Measurements from ENCODE around the gene SRGAP3.

SRGAP3 gene

DNA sequence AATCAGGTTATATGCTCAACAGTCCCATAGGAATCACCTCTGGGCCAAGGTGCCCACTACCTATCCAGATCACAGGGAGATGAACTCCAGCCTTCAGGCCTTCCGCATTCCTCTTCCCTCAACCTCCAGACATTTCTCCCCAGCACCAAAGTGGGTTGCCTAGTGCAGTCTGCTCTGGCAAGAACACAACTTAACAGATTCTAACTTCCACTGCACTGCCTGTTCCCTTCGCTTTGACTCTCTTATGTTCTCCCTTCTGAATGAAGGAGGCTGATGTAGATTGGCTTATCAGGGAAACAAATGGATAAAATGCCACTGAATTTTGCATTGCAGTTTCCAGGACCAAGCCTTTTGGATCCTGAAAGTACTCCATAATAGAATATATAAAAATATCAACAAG, 106.3 kb downstream of the SRGAP3 start:
- Histone ChIP-seq H3K27ac (ENCODE audit: low read depth, low read length) (no peak overlapping the region), H3K9ac (ENCODE audit: low read length) (no peak overlapping the region), H3K4me1 (ENCODE audit: control insufficient read depth, insufficient read depth, low read length) (no peaks in the 10 kb centered on the region), H3K4me3 (ENCODE audit: low read depth, low read length) (no peak overlapping the region), H3K36me3 (ENCODE audit: control insufficient read depth, insufficient read depth, low read length) (no peaks in the 10 kb centered on the region), H3K9me3 (ENCODE audit: control insufficient read depth, insufficient read depth, low read depth, low read length) (peaks cover 12% of the 10 kb centered on the region), H3K27me3 (ENCODE audit: control insufficient read depth, insufficient read depth, low read length) (no peaks in the 10 kb centered on the region)

DNA sequence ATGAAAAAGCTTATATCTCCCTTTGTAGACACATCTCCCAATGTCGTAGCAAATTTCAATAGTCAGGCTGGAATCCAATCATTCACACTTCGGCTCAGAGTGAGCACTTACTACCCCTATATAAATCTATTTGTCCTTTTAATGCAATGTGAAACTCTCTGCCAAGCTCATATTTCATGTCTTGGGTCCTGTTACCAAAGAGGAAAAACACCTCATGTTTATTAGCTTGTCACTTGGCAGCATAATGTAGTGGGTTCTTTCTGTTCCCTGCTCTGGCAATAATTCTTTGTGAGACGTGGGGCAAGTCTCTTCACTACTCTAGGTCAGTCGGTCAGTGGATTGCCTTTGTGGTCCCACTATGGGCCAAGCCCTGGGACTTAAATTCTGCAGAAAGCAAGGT, 107.1 kb downstream of the SRGAP3 start:
- H3K27me3 ChIP-seq (ENCODE audit: control insufficient read depth, insufficient read depth, low read length) = no peaks in the 10 kb centered on the region
- no peak overlapping the region for H3K27ac ChIP-seq (ENCODE audit: low read depth, low read length)
- peaks cover 12% of the 10 kb centered on the region for H3K9me3 ChIP-seq (ENCODE audit: control insufficient read depth, insufficient read depth, low read depth, low read length)
- H3K4me3 ChIP-seq (ENCODE audit: low read depth, low read length) = no peak overlapping the region
- no peak overlapping the region for H3K9ac ChIP-seq (ENCODE audit: low read length)
- 0 out of 2 replicates have a peak, but pooled peaks cover 3% of the 10 kb centered on the region for H3K4me1 ChIP-seq (ENCODE audit: control insufficient read depth, insufficient read depth, low read length)
- H3K36me3 ChIP-seq (ENCODE audit: control insufficient read depth, insufficient read depth, low read length) = no peaks in the 10 kb centered on the region

DNA sequence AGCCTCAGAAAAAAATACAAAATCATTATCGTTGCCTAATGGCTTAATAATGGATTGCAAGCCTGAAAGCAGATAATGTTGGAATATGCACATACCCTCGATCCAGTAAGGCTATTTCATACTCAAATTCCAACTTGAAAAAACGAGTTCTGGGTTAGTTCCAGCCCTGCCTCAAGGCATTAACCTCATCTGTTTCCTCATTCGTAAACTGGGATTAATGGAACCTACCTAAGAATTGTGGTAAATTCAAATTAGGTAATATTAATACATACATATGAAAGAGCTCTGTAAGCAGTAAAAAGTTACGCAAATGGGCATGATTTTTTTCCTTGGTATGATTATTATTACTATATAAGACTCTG, 107.5 kb downstream of the SRGAP3 start:
- no peak overlapping the region for H3K4me3 ChIP-seq (ENCODE audit: low read depth, low read length)
- H3K36me3 ChIP-seq (ENCODE audit: control insufficient read depth, insufficient read depth, low read length) = no peaks in the 10 kb centered on the region
- H3K4me1 ChIP-seq (ENCODE audit: control insufficient read depth, insufficient read depth, low read length) = 0 out of 2 replicates have a peak, but pooled peaks cover 3% of the 10 kb centered on the region
- no peak overlapping the region for H3K27ac ChIP-seq (ENCODE audit: low read depth, low read length)
- H3K9ac ChIP-seq (ENCODE audit: low read length) = no peak overlapping the region
- peaks cover 12% of the 10 kb centered on the region for H3K9me3 ChIP-seq (ENCODE audit: control insufficient read depth, insufficient read depth, low read depth, low read length)
- H3K27me3 ChIP-seq (ENCODE audit: control insufficient read depth, insufficient read depth, low read length) = peaks cover 4% of the 10 kb centered on the region

DNA sequence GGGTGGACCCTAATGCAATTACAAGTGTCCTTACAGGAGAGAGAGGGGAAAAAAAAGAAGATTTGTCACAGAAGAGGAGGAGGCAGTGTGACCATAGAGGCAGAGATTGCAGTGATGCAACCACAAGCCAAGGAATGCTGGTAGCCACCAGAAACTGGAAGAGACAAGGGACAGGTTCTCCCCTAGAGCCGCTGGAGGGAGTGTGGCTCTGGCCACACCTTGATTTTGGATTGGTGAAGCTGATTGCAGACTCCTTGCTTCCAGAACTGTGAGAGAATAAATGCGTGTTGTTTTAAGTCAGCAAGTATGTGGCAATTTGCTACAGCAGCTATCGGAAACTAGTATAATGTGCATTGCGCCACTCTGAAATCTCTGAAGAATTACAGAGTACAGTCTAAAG, 110.1 kb downstream of the SRGAP3 start:
- Histone ChIP-seq H3K9ac (ENCODE audit: low read length) (no peak overlapping the region), H3K9me3 (ENCODE audit: control insufficient read depth, insufficient read depth, low read depth, low read length) (peaks cover 11% of the 10 kb centered on the region), H3K27ac (ENCODE audit: low read depth, low read length) (no peak overlapping the region), H3K4me1 (ENCODE audit: control insufficient read depth, insufficient read depth, low read length) (peaks cover 6% of the 10 kb centered on the region; the same call in 1 of the 2 replicates), H3K4me3 (ENCODE audit: low read depth, low read length) (no peak overlapping the region), H3K36me3 (ENCODE audit: control insufficient read depth, insufficient read depth, low read length) (no peaks in the 10 kb centered on the region), H3K27me3 (ENCODE audit: control insufficient read depth, insufficient read depth, low read length) (peaks cover 24% of the 10 kb centered on the region)

DNA sequence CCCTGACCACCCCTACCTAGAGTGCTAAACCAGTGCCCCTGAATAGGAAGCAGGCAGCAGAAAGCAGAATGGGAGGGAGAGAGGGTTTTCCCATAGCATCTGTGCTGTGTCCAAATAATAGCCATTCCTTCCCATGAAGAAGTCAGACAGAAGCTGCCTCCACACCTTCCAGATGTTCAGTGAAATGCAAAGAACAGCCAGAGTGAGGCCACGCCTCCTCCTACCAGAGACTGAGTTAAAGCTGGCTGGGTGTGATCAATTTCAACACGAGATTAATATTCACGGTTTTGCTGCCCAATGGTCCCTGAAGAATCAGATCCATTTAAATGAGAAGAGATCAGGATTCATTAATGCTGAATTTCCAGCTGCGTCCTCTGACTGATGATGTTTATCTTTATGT, 111.8 kb downstream of the SRGAP3 start:
- Histone ChIP-seq H3K27ac (ENCODE audit: low read depth, low read length) (no peak overlapping the region), H3K36me3 (ENCODE audit: control insufficient read depth, insufficient read depth, low read length) (no peaks in the 10 kb centered on the region), H3K27me3 (ENCODE audit: control insufficient read depth, insufficient read depth, low read length) (peaks cover 27% of the 10 kb centered on the region), H3K4me1 (ENCODE audit: control insufficient read depth, insufficient read depth, low read length) (peaks cover 6% of the 10 kb centered on the region; the same call in 1 of the 2 replicates), H3K4me3 (ENCODE audit: low read depth, low read length) (no peak overlapping the region), H3K9ac (ENCODE audit: low read length) (no peak overlapping the region), H3K9me3 (ENCODE audit: control insufficient read depth, insufficient read depth, low read depth, low read length) (peaks cover 8% of the 10 kb centered on the region)

DNA sequence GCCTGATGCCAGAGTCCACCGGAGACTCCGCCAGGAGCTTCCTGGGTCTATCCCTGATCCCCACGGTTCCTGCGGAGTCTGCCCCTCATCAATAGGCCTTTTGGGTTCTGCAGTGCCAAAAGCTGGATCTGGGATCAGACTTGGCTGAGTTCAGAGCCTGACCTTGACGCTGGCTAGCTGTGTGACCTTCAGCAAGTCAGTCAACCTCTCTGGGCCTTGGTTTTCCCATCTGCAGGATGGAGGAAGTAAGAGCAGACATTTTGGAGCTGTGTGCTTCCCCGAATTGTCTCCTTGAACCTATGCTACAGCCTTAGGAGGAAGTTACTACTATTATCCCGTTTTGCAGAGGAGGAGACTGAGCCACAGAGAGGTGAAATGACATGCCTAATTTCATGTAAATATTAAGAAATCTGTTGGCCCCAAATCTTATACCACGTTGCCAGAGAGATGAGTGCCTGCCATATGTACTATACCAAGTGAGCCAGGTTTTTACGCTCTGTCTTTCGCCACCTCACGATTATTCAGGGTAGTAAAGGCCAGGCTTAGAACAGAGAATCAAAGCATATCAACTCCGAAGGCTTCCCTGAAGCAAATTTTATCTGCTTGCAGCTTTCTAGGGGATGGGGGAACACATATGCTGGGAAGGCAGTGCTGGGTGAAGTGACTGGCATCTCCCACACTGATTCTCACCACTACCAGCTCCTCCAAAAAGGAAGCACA, 112.5 kb downstream of the SRGAP3 start:
- Histone ChIP-seq H3K27ac (ENCODE audit: low read depth, low read length) (no peak overlapping the region), H3K36me3 (ENCODE audit: control insufficient read depth, insufficient read depth, low read length) (no peaks in the 10 kb centered on the region), H3K4me1 (ENCODE audit: control insufficient read depth, insufficient read depth, low read length) (peaks cover 6% of the 10 kb centered on the region; the same call in 1 of the 2 replicates), H3K27me3 (ENCODE audit: control insufficient read depth, insufficient read depth, low read length) (peaks cover 27% of the 10 kb centered on the region), H3K9me3 (ENCODE audit: control insufficient read depth, insufficient read depth, low read depth, low read length) (peaks cover 8% of the 10 kb centered on the region), H3K4me3 (ENCODE audit: low read depth, low read length) (peak overlapping the region; percentile 20; the same call in 1 of the 2 replicates), H3K9ac (ENCODE audit: low read length) (no peak overlapping the region)

DNA sequence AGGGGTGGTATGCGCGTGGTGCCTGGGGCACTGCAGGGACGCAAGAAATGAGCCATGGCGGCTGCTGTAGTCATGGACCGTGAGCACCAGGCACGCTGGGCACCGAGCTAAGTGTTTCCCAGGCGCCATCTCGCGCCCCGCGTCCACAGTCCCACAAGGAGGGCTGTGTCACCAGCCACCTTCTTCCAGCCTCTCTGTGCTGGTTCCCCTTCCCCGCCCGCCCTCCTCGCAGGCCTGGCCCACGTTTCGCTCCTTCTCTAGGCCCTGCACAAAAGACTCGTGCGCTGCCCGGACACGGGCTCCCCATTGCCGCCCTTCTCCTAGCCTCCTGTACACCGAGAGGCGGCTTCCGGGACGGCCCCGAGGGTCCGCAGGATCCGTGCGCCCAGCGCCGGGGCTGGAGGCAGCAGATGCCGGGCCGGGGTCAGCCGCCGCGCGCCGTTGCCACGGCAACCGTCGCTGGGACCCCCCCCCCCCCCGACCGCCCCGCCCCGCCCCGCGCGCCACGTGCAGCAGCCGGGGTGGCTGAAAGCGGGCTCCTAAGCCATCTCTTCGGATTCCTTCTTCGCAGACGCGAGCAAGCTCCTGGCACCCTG, 113.4 kb downstream of the SRGAP3 start:
- no peak overlapping the region for H3K9ac ChIP-seq (ENCODE audit: low read length)
- peaks cover 8% of the 10 kb centered on the region for H3K9me3 ChIP-seq (ENCODE audit: control insufficient read depth, insufficient read depth, low read depth, low read length)
- peaks cover 6% of the 10 kb centered on the region; the same call in 1 of the 2 replicates for H3K4me1 ChIP-seq (ENCODE audit: control insufficient read depth, insufficient read depth, low read length)
- peaks cover 27% of the 10 kb centered on the region for H3K27me3 ChIP-seq (ENCODE audit: control insufficient read depth, insufficient read depth, low read length)
- no peaks in the 10 kb centered on the region for H3K36me3 ChIP-seq (ENCODE audit: control insufficient read depth, insufficient read depth, low read length)
- H3K4me3 ChIP-seq (ENCODE audit: low read depth, low read length) = peak overlapping the region; percentile 51
- no peak overlapping the region for H3K27ac ChIP-seq (ENCODE audit: low read depth, low read length)

DNA sequence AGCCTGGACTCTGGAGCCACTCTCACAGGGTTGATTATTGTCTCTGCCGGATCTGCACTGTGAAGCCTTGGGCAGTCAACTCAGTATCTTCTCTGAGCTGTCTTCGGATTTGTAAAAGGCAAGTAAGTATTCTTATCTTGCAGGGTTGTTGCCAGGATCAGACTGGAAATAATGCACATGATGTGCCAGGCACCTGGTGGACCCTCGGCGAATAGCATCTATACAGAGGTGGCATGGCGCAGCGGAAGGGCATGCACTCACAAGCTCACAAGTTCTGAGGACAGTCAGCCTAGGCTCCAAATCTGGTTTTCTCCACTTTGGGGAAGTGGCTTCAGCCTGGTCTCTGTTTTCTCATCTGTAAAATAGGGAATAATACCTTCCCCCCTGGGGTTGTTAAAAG, 113.9 kb downstream of the SRGAP3 start:
- Histone ChIP-seq H3K27me3 (ENCODE audit: control insufficient read depth, insufficient read depth, low read length) (peaks cover 27% of the 10 kb centered on the region), H3K9me3 (ENCODE audit: control insufficient read depth, insufficient read depth, low read depth, low read length) (peaks cover 8% of the 10 kb centered on the region), H3K9ac (ENCODE audit: low read length) (no peak overlapping the region), H3K4me3 (ENCODE audit: low read depth, low read length) (peak overlapping the region; percentile 51), H3K36me3 (ENCODE audit: control insufficient read depth, insufficient read depth, low read length) (no peaks in the 10 kb centered on the region), H3K27ac (ENCODE audit: low read depth, low read length) (no peak overlapping the region), H3K4me1 (ENCODE audit: control insufficient read depth, insufficient read depth, low read length) (peaks cover 6% of the 10 kb centered on the region; the same call in 1 of the 2 replicates)

DNA sequence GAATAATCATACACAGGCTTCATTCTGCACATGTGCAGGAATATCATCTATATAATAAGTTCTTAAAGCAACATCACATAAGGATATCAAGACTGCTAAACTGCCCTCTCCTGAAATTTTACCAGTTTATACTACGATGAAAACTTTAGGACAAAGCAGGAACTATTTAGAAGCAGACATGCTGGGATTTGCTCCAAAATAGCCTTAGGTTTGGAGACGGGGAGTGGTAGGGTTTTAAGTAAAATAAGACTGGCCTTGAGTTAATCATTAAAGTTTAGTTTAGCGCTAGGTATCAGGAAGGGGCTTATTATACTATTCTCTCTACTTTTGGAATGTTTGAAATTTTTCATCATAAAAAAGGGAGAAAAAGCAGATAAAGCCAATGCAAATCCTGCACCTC, 115.8 kb downstream of the SRGAP3 start:
- Histone ChIP-seq H3K27ac (ENCODE audit: low read depth, low read length) (no peak overlapping the region), H3K9ac (ENCODE audit: low read length) (no peak overlapping the region), H3K4me1 (ENCODE audit: control insufficient read depth, insufficient read depth, low read length) (peaks cover 6% of the 10 kb centered on the region; the same call in 1 of the 2 replicates), H3K36me3 (ENCODE audit: control insufficient read depth, insufficient read depth, low read length) (no peaks in the 10 kb centered on the region), H3K9me3 (ENCODE audit: control insufficient read depth, insufficient read depth, low read depth, low read length) (no peaks in the 10 kb centered on the region), H3K27me3 (ENCODE audit: control insufficient read depth, insufficient read depth, low read length) (peaks cover 27% of the 10 kb centered on the region), H3K4me3 (ENCODE audit: low read depth, low read length) (no peak overlapping the region)

DNA sequence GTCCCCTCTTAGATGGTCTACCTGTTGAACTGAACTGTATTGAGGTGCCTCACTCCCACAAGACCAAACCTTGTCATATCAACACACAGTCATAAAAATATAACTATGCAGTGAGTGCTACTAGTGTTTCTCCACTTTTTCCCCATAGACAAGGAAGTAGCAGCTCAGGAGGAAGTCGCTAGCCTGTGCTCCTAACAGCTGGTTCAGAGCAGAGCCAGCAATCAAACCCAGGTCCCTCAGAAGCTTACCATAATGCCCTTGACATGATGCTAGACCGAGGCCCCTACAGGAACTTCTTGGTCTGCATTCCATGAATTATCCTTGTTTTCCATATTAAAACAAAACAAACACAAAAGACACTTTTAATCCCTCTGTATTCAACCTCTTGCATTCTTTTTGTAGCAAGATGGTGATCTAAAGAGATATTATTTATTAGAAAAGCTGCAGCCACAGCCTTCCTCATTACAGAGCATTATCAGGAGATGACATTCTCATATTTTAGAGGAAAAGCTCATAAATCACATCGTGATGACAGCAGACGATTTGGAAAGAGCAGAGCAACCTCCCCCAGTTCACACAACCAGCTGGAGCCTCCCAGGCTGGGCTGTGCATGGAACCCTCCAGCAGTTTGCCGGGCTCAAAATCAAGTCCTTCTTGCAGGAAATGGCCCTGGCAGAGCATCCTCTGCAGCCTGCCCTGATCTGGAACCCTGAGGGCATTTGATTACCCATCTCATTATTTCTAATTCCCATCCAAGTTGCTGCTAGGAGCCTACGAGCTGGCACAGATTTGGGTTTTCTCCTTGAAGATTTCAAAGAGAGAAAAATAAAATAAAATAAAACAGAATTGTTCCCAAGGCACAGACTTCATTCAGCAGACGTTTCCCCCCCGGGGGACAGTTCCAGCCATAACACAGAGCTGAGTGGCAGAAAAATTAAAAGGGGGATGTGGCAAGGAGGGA, 118.8 kb downstream of the SRGAP3 start:
- peaks cover 4% of the 10 kb centered on the region; the same call in 1 of the 2 replicates for H3K4me1 ChIP-seq (ENCODE audit: control insufficient read depth, insufficient read depth, low read length)

More for the DNA sequence above, 118.8 kb downstream of the SRGAP3 start:
- no peak overlapping the region for H3K9ac ChIP-seq (ENCODE audit: low read length)
- H3K27ac ChIP-seq (ENCODE audit: low read depth, low read length) = no peak overlapping the region
- H3K27me3 ChIP-seq (ENCODE audit: control insufficient read depth, insufficient read depth, low read length) = peaks cover 12% of the 10 kb centered on the region
- no peaks in the 10 kb centered on the region for H3K36me3 ChIP-seq (ENCODE audit: control insufficient read depth, insufficient read depth, low read length)
- H3K4me3 ChIP-seq (ENCODE audit: low read depth, low read length) = no peak overlapping the region
- no peaks in the 10 kb centered on the region for H3K9me3 ChIP-seq (ENCODE audit: control insufficient read depth, insufficient read depth, low read depth, low read length)

All from HUES6 (cell line).